Gastrocnemius medialis (tissue), 4 donors: ENCODE data around the gene ST6GALNAC6. TPM values are rescaled to one million over a fixed set of nuclear protein-coding genes. Genes with fewer than 3 reads are reported as not detected.

Experiments
- ATAC-seq, 2 donors: fragments of 150-250 bp; one replicate each; pipeline ENCODE4 v1.9.1; 2016
- DNase-seq, 2 donors: peaks; one replicate each; pipeline ENCODE4 v3.0.0-alpha.2; 2019
- H3K27ac ChIP-seq, 4 donors: fragments of 200-600 bp; sonication (generic); 1 replicate in 1 of 4; 2 replicates in 3 of 4; pipeline ENCODE4 v1.5.1; 2016 to 2018; ENCODE audit warnings: mild to moderate bottlenecking in 2 of 4, moderate library complexity in 1 of 4
- H3K27me3 ChIP-seq, 3 donors: fragments of 200-600 bp; sonication (generic) in 2 of 3; 1 replicate in 1 of 3; 2 replicates in 2 of 3; pipeline versions ENCODE4 v1.5.1 to v1.6.0; 2016 to 2019; ENCODE audit warnings: mild to moderate bottlenecking in 1 of 3, moderate library complexity in 1 of 3
- H3K36me3 ChIP-seq, 2 donors: fragments of 200-600 bp; sonication (generic) in 1 of 2; one replicate each; pipeline ENCODE4 v1.5.1; 2017 to 2018
- H3K4me1 ChIP-seq, 2 donors: fragments of 200-600 bp; sonication (generic) in 1 of 2; one replicate each; pipeline ENCODE4 v1.5.1; 2016 to 2017; ENCODE audit warnings: mild to moderate bottlenecking in 2 of 2
- H3K4me3 ChIP-seq, 4 donors: fragments of 200-600 bp; sonication (generic) in 3 of 4; 1 replicate in 1 of 4; 2 replicates in 3 of 4; pipeline ENCODE4 v1.5.1; 2016 to 2019; ENCODE audit warnings: mild to moderate bottlenecking in 2 of 4
- H3K9me3 ChIP-seq, 3 donors: fragments of 200-600 bp; sonication (generic) in 2 of 3; 1 replicate in 1 of 3; 2 replicates in 2 of 3; pipeline ENCODE4 v1.5.1; 2016 to 2019
- POLR2A ChIP-seq, 2 donors: fragments of 450-650 bp; IDR thresholded peaks; one replicate each; pipeline ENCODE4 v1.6.1; 2017; ENCODE audit warnings: antibody characterized with exemption in 2 of 2, mild to moderate bottlenecking in 2 of 2, moderate library complexity in 2 of 2
- in situ Hi-C, 4 donors: fragments of 200-750 bp; cut with MboI; loops; one replicate each; pipeline versions ENCODE4 v1.15.0 to v1.8.0; 2017; ENCODE audit warnings: low sequenced_read_pairs in 4 of 4
- intact Hi-C: fragments of 100-400 bp; cut with DNase I; formaldehyde crosslinking; loops from one replicate; pipeline ENCODE4 v1.15.1; 2023; ENCODE audit warnings: low total_unique reads
- total RNA-seq, 4 donors: library from RNA; depleted of rRNA; stranded (reverse); fragments of >200 nt; gene quantifications; one replicate each; pipeline versions ENCODE4 v1.1.0 to v1.2.3, GENCODE V29; 2016
- TF ChIP-seq, protein P1 (sequence below), 5 experiments: fragments of 450-650 bp in 3 of 5; fragments of 200-600 bp in 2 of 5; sonication (generic) in 2 of 5; IDR thresholded peaks in 4 of 5; conservative IDR thresholded peaks in 1 of 5; 1 replicate in 4 of 5; 2 replicates in 1 of 5; pipeline ENCODE4 v1.5.1; 2016 to 2019; ENCODE audit warnings: antibody characterized with exemption in 5 of 5, mild to moderate bottlenecking in 3 of 5, moderate library complexity in 3 of 5

ST6GALNAC6 gene
- total RNA-seq, 4 donors from 2014 or later = 46.7 to 69.3 (median 56.9) TPM

DNA sequence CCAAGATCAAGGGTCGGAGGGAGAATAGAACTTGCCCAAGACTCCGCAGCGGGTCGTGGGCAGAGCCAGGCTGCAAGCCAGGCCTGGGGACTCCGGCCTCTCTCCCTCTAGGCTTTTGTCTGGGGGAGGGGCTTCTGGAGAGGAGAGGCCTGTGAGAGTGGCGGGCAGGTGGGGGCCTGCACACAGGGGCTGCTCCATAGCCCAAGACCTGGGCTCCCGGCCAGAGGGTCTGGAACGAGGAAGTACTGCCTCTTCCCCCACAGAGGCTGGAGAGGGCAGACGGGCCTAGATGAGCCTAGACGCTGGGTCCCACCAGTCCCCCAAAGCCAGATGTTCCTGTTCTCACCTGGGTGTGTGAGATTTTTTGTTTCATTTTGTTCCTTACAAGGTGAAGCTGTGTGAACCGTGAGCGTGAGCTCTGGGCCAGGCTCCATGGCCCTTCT is 5.2 kb upstream of the ST6GALNAC6 start:
- no peak for TF ChIP-seq POLR2A (IDR thresholded peaks at IDR 0.05)
- TF ChIP-seq, protein P1, sequence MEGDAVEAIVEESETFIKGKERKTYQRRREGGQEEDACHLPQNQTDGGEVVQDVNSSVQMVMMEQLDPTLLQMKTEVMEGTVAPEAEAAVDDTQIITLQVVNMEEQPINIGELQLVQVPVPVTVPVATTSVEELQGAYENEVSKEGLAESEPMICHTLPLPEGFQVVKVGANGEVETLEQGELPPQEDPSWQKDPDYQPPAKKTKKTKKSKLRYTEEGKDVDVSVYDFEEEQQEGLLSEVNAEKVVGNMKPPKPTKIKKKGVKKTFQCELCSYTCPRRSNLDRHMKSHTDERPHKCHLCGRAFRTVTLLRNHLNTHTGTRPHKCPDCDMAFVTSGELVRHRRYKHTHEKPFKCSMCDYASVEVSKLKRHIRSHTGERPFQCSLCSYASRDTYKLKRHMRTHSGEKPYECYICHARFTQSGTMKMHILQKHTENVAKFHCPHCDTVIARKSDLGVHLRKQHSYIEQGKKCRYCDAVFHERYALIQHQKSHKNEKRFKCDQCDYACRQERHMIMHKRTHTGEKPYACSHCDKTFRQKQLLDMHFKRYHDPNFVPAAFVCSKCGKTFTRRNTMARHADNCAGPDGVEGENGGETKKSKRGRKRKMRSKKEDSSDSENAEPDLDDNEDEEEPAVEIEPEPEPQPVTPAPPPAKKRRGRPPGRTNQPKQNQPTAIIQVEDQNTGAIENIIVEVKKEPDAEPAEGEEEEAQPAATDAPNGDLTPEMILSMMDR (IDR thresholded peaks at IDR 0.05 in 4 of 5, conservative IDR thresholded peaks at IDR 0.05 in 1 of 5) = no peak
- intact Hi-C loops = no loop called here
- ATAC-seq (no peak), DNase-seq (no peak)
- Histone ChIP-seq H3K4me3 (no peak overlapping the region), H3K27me3 (no peaks in the 10 kb centered on the region), H3K36me3 (peaks cover 0 to 12% of the 10 kb centered on the region in 2 donors), H3K4me1 (peaks cover 20% of the 10 kb centered on the region in 2 donors), H3K9me3 (no peaks in the 10 kb centered on the region), H3K27ac (peak overlapping the region; percentile 9 to 75 (median 66))
- in situ Hi-C loops = loop anchor here in 1 of 4 donors (25.0 kb wide), 1 partner anchor 667 kb away; no protein-coding TSS in a partner anchor

DNA sequence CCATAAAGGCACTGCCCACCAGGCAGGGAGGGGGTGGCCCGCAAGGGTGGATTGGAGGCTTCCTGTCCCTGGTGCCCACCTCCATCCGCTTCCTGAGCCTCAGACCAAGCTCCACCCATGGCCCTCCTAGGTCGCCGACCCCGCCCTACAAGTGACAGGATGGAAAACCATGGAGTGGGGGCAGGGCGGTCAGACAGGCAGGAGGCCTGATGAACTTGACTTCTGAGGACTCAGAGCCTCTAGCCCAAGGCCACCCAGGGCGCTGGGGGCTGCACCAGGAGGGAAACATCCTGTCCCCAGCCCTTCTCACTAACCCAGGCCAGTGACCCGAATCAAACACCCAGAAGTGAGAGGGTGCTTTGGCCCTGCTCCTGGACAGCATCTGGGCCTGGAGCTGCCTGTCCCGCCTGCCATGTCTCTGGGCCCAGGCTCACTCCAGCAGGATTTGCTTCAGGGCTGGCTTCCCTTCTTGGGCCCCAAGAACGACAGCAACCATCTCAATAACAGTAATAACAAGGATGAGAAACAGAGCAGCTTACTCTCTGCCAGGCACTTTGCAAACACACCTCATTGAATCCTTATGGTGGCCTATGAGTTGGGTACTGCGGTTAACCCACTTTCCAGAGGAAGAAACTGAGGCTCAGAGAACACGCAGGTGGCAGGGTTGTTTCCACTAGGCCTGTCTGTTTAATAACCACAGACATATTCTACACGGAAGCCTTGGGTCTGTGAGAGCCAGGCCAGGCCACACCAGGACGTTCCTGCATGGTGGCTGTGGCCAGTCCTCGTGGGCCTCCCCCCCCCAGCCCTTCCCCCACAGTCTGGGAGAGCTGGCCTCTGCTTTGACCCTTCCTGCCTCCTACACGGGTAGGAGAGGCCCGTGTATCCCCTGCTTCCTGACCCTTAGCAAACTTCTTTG is 4.4 kb upstream of the ST6GALNAC6 start:
- DNase-seq (peak in 1 of 2 donors; percentile 47), ATAC-seq (no peak)
- H3K9me3 ChIP-seq = no peaks in the 10 kb centered on the region
- in situ Hi-C loops = loop anchor here in 1 of 4 donors (25.0 kb wide), 1 partner anchor 667 kb away; no protein-coding TSS in a partner anchor
- no peaks in the 10 kb centered on the region for H3K27me3 ChIP-seq
- peaks cover 0 to 10% of the 10 kb centered on the region in 2 donors for H3K36me3 ChIP-seq
- intact Hi-C loops = no loop called here
- TF ChIP-seq, protein P1 (IDR thresholded peaks at IDR 0.05 in 4 of 5, conservative IDR thresholded peaks at IDR 0.05 in 1 of 5) = no peak
- TF ChIP-seq POLR2A (IDR thresholded peaks at IDR 0.05) = no peak
- peaks cover 20 to 21% of the 10 kb centered on the region in 2 donors for H3K4me1 ChIP-seq
- H3K27ac ChIP-seq = peak overlapping the region; percentile 9 to 75 (median 66)
- no peak overlapping the region for H3K4me3 ChIP-seq

GRCh38 chr9:127898433-127899127 is 823 bp downstream of the ST6GALNAC6 start:
- H3K27me3 ChIP-seq = no peaks in the 10 kb centered on the region
- H3K4me3 ChIP-seq = peak overlapping the region; percentile 89 to 94 (median 90)
- intact Hi-C loops (loop anchor here (5.0 kb wide), 1 partner anchor 446 kb away; the partner anchor contains the start of genes LRSAM1 and RPL12), in situ Hi-C loops (no loop called here)
- peaks cover 0 to 25% of the 10 kb centered on the region in 2 donors for H3K36me3 ChIP-seq
- no peak for TF ChIP-seq POLR2A (IDR thresholded peaks at IDR 0.05)
- TF ChIP-seq, protein P1 (IDR thresholded peaks at IDR 0.05 in 4 of 5, conservative IDR thresholded peaks at IDR 0.05 in 1 of 5) = no peak
- DNase-seq (no peak), ATAC-seq (peak; percentile 18 to 30)
- peaks cover 23 to 40% of the 10 kb centered on the region in 2 donors for H3K4me1 ChIP-seq
- H3K27ac ChIP-seq = peak overlapping the region; percentile 90 to 97 (median 93)
- H3K9me3 ChIP-seq = no peaks in the 10 kb centered on the region

GRCh38 chr9:127897193-127897692 is 2.2 kb downstream of the ST6GALNAC6 start:
- H3K27me3 ChIP-seq = no peaks in the 10 kb centered on the region
- peak; percentile 88 for ATAC-seq
- peak overlapping the region; percentile 89 to 94 (median 90) for H3K4me3 ChIP-seq
- TF ChIP-seq, protein P1 (IDR thresholded peaks at IDR 0.05 in 4 of 5, conservative IDR thresholded peaks at IDR 0.05 in 1 of 5) = peak in 1 of 5 experiments; percentile 6
- peak; percentile 42 to 72 for TF ChIP-seq POLR2A (IDR thresholded peaks at IDR 0.05)
- intact Hi-C loops (loop anchor here (1.0 to 5.0 kb wide), 3 partner anchors 20 to 445 kb away; partner anchors contain the start of genes AK1, LRSAM1, RPL12 and ST6GALNAC4), in situ Hi-C loops (no loop called here)
- no peaks in the 10 kb centered on the region for H3K9me3 ChIP-seq
- DNase-seq = peak; percentile 89 to 93
- peak overlapping the region; percentile 90 to 97 (median 93) for H3K27ac ChIP-seq
- H3K36me3 ChIP-seq = peaks cover 0 to 38% of the 10 kb centered on the region in 2 donors
- peaks cover 22 to 35% of the 10 kb centered on the region in 2 donors for H3K4me1 ChIP-seq
